Endometrial microvascular endothelial cells (primary cell): ENCODE results near the gene SKAP2. TPM values are rescaled to one million over a fixed set of nuclear protein-coding genes. Genes with fewer than 3 reads are reported as not detected.

ENCODE experiments used
- in situ Hi-C: cut with HindIII; loops from 2 replicates; pipeline ENCODE4 v1.10.0; 2017; ENCODE audit warnings: low sequenced_read_pairs, low pct_unique_long_range_greater_than_20kb; ENCODE audit errors: inconsistent ontology term
- total RNA-seq: library from RNA; depleted of rRNA; stranded (reverse); fragments of >200 nt; gene quantifications from one replicate; pipeline ENCODE4 v1.2.3, GENCODE V29; 2015; ENCODE audit errors: inconsistent ontology term

The SKAP2 gene
- total RNA-seq = 21.0 TPM

DNA sequence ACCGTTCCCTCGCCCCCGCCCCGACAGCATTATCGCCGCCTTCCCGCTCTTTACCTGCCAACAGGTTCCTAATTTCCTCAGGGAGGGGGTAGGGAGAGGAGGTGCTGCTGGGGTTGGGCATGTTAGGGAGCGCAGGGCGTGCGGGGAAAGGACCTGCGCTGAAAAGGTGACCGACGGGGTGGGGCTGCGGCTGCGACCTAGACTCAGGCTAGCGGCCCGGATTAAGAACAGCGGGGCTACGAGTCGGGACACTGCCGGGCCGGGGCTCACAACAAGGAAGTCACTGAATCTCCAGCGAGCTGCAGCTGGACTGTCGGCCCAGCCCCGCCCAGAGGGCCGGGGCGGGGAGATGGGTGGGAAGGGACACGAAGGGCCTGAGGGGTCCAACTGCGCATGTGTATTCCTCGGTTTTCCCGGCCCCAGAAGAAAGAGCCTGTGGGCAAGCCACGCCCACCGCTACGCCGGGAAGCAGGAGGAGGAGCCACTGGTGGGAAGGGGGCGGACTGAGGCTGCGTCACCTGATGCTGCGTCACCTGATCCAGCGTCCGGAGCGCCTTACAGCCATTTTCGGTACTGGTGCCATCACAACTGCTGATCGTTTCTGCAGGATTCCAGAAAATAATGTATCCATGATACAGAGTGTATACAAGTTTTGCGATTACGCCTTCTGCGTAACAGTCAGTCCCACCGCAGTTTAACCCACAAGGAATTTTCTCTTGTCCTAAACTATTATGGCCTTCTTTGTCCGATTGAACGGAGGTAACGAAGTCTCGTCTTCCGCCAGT lies at the start of gene SKAP2:
SKAP2 (minus strand) TSS at position 282 of the 785 bp plus-strand sequence; CDS start at position 121, 161 bp downstream.
- in situ Hi-C loops = no loop called here

DNA sequence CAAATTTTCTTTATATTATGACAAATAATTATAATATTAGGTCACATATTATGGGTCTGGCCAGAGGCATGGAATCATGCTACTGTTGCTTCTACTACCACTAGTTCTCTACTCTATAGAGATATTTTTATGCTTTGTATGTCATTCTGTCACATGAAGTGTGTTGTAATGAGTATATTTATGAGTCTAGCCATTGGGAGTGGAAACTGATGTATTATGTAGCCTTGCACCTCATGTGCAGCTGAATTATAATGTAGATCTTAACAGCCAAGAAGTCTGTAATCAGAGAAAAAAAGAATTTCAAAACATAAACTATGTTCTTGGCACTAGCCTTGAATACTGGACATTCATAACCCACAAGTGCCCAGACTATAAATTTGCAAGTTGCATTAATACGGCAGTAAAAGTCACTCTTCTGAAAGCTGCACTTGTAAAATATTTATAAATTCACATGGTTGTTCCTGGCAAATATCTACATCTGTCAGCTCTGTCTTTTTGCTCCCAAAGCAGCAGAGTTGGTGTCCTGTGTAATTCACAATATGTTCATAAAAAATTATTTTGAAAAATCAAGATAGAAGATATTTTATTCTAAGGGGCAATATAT lies 48.6 kb upstream of the SKAP2 start:
- in situ Hi-C loops = no loop called here

GRCh38 chr7:26912338-26912737 lies 47.9 kb upstream of the SKAP2 start:
- in situ Hi-C loops = no loop called here

- in situ Hi-C loops = no loop called here
Observed at GRCh38 chr7:26910221-26910620, 45.8 kb upstream of the SKAP2 start.

GRCh38 chr7:26900251-26900650 lies 35.9 kb upstream of the SKAP2 start:
- in situ Hi-C loops = no loop called here

DNA sequence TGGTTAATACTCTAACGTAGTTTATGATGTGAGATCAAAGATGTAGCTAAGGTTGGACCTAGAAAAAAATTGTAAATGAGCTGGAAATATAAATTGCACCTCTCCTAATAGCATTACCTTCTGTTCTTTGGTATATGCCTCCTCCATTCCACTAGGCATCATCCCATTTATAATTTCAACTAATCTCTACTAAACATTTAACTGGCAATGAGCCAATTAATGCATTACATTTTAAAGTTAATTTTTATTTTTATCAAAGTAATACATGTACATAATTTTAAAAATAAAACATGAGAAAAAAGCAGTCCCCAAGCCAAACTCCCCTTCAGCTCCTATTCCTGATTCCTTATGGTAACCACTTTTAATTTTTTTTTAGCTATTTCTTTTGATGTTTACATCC lies 35.1 kb upstream of the SKAP2 start:
- in situ Hi-C loops = no loop called here

DNA sequence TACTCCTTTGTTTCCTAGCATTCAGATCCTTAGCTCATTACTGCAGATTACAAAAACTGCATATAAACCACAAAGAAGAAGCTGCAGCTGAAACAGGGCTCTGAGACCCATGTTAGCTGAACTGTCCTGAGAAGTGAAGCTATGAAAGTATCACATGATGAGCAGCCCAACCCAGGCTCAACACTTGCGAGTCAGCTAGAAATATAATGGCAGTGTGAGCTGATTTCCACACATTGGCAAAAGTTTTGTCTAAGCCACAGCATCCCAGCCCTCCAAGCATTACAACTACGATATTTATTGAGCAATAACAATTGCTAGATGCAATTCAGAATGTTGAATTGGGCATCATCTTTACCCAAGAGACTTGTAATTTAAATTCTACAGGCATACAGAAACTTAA lies 34.5 kb upstream of the SKAP2 start:
- in situ Hi-C loops = no loop called here

DNA sequence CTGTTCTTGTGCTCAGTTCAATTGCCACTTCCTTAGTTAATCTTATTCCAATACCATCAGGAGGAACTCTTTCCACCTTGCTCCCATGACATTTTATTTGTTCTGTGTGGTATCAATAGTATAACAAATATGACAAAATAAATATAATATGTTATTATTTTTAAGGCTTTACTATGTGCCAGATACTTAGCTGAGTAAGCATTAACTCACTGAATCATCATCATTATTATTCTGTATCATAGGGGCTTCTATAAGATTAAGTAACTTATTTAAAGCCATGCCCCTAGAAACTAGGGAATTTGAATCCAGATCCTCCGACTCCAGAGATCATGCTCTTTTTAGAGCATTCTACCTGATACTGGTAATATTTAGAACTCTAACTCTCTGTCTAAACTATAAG lies 33.5 kb upstream of the SKAP2 start:
- in situ Hi-C loops = no loop called here

DNA sequence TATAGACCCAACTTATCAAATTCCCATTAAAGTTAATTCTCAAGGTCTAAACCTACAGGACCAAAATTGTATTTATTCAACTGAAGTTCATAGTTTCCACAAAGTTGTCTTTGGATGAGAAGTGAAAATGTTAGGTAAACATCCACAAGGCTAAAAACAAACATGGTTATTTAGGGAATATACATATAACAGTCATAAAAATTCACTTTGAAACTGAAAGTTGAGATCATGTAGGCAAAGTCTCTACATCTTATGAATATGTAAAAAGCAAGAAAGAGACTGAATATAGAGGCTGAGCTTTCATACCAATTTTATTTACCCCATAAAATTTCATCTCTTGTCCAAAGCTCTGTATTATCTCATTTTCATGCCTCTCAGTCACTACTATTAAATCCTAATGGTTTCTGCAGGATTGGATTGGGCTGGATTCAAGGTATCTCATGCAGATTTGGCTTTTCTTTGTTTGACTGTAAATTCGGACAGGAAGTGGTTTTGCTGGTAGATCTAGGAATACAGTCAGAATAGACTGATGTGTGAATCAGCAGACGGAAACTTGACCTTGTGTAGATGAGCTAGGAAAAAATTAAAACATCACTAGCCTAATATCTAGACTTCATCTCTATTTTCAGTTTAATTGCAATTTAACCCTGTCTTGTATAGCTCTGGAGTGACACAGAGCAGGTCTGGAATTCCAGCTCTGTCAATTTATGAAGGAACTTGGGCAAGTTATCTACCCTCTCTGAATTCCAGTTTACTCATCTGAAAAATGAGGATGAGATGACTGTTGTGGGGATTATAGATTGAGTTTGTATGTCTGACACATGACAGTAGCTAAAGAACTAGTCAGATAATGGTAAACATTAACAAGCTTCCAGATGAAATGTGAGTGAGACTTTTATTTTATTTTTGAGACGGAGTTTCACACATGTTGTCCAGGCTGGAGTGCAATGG lies 27.3 kb upstream of the SKAP2 start:
- in situ Hi-C loops = no loop called here

- in situ Hi-C loops = no loop called here
Observed at GRCh38 chr7:26880852-26881251, 16.5 kb upstream of the SKAP2 start.

DNA sequence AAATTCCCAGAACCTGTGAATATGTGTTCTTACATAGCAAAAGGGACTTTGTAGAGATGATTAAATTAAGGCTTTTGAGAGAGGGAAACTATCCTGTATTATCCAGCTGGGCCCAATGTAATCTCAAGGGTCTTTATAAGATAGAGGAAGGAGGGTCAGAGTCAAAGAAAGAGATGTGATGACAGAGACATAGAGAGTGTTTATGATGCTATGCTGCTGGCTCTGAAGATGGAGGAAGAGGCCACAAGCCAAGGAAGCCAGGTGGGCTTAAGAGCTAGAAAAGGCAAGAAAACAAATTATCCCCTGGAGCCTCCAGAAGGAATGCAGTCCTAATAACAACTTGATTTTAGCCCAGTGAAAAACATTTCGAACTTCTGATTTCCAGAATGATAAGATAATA lies 15.3 kb upstream of the SKAP2 start:
- in situ Hi-C loops = no loop called here

GRCh38 chr7:26868841-26869495 lies 4.6 kb upstream of the SKAP2 start:
- in situ Hi-C loops = no loop called here

- in situ Hi-C loops = no loop called here
Observed at GRCh38 chr7:26865094-26865388, 651 bp upstream of the SKAP2 start.

- in situ Hi-C loops = no loop called here
Observed at GRCh38 chr7:26863518-26864308, 677 bp downstream of the SKAP2 start.

- in situ Hi-C loops = no loop called here
Observed at GRCh38 chr7:26862834-26863233, 1.6 kb downstream of the SKAP2 start.

DNA sequence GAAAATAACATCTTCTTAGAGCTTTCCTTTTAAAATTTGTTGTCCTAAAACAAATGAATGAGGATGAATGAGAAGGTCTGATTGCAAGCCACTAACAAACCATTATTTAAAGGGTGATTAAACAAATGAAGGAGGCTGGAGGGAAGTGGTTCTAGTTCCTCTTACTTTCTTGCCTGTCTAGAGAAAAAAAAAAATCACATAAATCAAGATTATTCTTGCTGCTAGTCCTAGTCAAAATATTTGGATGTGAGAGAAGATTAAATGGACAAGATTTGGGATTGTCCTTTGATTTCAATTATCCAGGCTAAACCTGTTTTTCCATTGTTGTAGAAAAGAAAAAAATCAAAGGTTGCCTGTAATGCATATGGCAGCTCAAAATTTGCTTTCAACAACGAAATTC lies 3.3 kb downstream of the SKAP2 start:
- in situ Hi-C loops = no loop called here

DNA sequence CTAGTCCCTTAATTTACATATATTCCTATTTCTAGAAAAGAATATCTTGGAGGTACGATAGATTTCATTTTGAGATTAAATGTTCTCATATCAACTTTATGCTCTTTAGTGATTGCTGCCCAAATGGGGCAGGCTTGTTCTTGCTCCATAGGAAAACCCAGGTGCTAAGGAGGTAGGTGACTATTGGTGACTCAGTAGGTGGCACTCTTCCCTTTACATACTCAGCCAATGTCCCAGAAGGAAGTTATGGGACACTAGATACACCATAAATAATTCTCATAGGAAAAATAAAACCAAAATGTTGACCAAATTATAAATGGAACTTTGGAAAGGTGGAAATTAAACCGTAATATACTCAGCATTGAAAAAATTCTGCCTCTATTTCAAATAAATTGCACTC lies 4.0 kb downstream of the SKAP2 start:
- in situ Hi-C loops = no loop called here

DNA sequence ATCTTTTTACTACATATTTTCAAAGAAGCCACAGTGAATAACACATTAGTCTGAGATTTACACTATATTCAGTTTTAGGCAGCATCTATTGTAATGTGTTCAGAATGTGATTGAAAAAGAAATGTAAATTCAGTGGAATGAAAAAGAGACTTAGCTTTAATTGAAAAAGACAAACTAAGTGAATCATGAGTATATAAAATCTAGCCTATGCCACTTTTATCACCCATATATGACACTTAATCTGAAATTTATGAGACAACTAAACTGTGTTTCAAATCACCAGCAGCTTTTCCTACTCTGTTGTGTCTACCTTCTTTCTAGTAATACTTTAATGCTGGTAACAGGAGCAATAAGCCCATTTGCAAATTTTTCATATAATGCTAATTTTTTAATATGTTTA lies 4.7 kb downstream of the SKAP2 start:
- in situ Hi-C loops = no loop called here

GRCh38 chr7:26858735-26859134 lies 5.7 kb downstream of the SKAP2 start:
- in situ Hi-C loops = no loop called here
